Pancreas (tissue), 10 donors: ENCODE measurements around the gene PPIP5K1. TPM values are rescaled to one million over a fixed set of nuclear protein-coding genes. Genes with fewer than 3 reads are reported as not detected.

Experiments
- ATAC-seq, 4 donors: fragments of 200-7000 bp; cut with Tn5 transposase; one replicate each; pipeline versions ENCODE4 v1.8.0 to v1.9.1; 2020; ENCODE audit warnings: mild to moderate bottlenecking in 4 of 4, moderate library complexity in 4 of 4
- DNase-seq, 6 donors: peaks; one replicate each; pipeline ENCODE4 v3.0.0-alpha.2; 2020
- FAIRE-seq: peaks from 2 replicates; lab custom pipeline; 2012; peaks lifted over from hg19 to GRCh38; lab: Jason Lieb, UNC
- H3K27ac ChIP-seq, 4 donors: fragments of 200-600 bp; sonication (generic); 1 replicate in 3 of 4; 2 replicates in 1 of 4; pipeline versions ENCODE4 v1.5.0 to v1.8.0; 2020
- H3K27me3 ChIP-seq, 4 donors: fragments of 200-600 bp; one replicate each; pipeline ENCODE4 v1.8.0; 2021
- H3K36me3 ChIP-seq, 3 donors: fragments of 200-600 bp; sonication (generic) in 1 of 3; one replicate each; pipeline versions ENCODE4 v1.5.0 to v1.8.0; 2020 to 2021
- H3K4me1 ChIP-seq, 3 donors: fragments of 200-600 bp; one replicate each; pipeline ENCODE4 v1.8.0; 2021
- H3K4me3 ChIP-seq, 4 donors: fragments of 200-600 bp; sonication (generic) in 2 of 4; one replicate each; pipeline versions ENCODE4 v1.5.0 to v1.8.0; 2020 to 2021
- H3K9me3 ChIP-seq, 4 donors: fragments of 200-600 bp; one replicate each; pipeline ENCODE4 v1.8.0; 2021
- CTCF ChIP-seq, 4 donors: fragments of 200-600 bp; sonication (generic) in 3 of 4; IDR thresholded peaks; one replicate each; pipeline versions ENCODE4 v1.5.0 to v1.8.0; 2021; ENCODE audit warnings: antibody characterized with exemption in 4 of 4
- WGBS, 2 donors: extraction: QIAGEN DNeasy Blood & Tissue Kit; methylation state at CpG; one replicate each; pipeline ENCODE4 v1.1.7; 2013; 5-methylcytosine and 5-hydroxymethylcytosine counted together
- intact Hi-C, 3 donors: fragments of 100-400 bp; cut with DNase I; formaldehyde crosslinking; loops; one replicate each; pipeline versions ENCODE4 v1.11.1 to v1.14.2; 2022
- polyA plus RNA-seq, 2 donors: library from polyadenylated mRNA; stranded (reverse); fragments of 200-250 nt; gene quantifications; one replicate each; pipeline ENCODE4 v1.2.3, GENCODE V29; 2013
- total RNA-seq, 6 donors: library from RNA; stranded (reverse); fragmentation: NEBNext Ultra II Directional in 4 of 6; extraction: Animal tissue kit (Norgen Biotek cat#: 25700) in 4 of 6; gene quantifications; one replicate each; pipeline versions ENCODE4 v1.2.1 to v1.2.4, GENCODE V29; 2021 to 2023
- donor health status: healthy with polysubstance abuse.
- donor health status: DM: no; HTN: no; CAD: no; lungs with moderate emphysema.
- donor health status: DM: no; HTN: no; CAD: no.
- donor health status: control.
- donor health status: control.
- donor health status: Bipolar disorder and iron deficiency.
- donor health status: DM: yes; HTN: yes; CAD: no.
- donor health status: DM: no; HTN: no; CAD: no.
- donor health status: DM: no; HTN: no; CAD: no.
- donor health status: DM: yes; HTN: yes; CAD: no.

PPIP5K1 gene
- total and polyA plus RNA-seq, 8 donors = 11.3 to 39.9 (median 16.3) TPM

GRCh38 chr15:43498990-43499389, 91.0 kb downstream of the PPIP5K1 start:
- no peaks in the 10 kb centered on the region for H3K27me3 ChIP-seq
- H3K36me3 ChIP-seq = no peaks in the 10 kb centered on the region
- H3K4me3 ChIP-seq = no peak overlapping the region
- no peak for DNase-seq
- no peak overlapping the region for H3K27ac ChIP-seq
- no peak for ATAC-seq
- FAIRE-seq = no peak
- no peaks in the 10 kb centered on the region for H3K4me1 ChIP-seq
- intact Hi-C loops = no loop called here
- 69 to 82% methylated on average over 3 of the region's 3 CpGs for WGBS, 2 donors
- no peak for TF ChIP-seq CTCF (IDR thresholded peaks at IDR 0.05)
- H3K9me3 ChIP-seq = no peaks in the 10 kb centered on the region

GRCh38 chr15:43493703-43494472, 96.1 kb downstream of the PPIP5K1 start:
- Histone ChIP-seq H3K27ac (peak overlapping the region in 1 of 4 donors; percentile 70), H3K4me1 (peaks cover 0 to 5% (median 5%) of the 10 kb centered on the region in 3 donors), H3K27me3 (no peaks in the 10 kb centered on the region), H3K9me3 (no peaks in the 10 kb centered on the region), H3K4me3 (peak overlapping the region in 3 of 4 donors; percentile 49 to 78 (median 72)), H3K36me3 (no peaks in the 10 kb centered on the region)
- no peak for TF ChIP-seq CTCF (IDR thresholded peaks at IDR 0.05)
- no peak for DNase-seq
- FAIRE-seq = no peak
- no peak for ATAC-seq
- WGBS, 2 donors = 64 to 65% methylated on average over 7 of the region's 7 CpGs
- intact Hi-C loops = no loop called here

DNA sequence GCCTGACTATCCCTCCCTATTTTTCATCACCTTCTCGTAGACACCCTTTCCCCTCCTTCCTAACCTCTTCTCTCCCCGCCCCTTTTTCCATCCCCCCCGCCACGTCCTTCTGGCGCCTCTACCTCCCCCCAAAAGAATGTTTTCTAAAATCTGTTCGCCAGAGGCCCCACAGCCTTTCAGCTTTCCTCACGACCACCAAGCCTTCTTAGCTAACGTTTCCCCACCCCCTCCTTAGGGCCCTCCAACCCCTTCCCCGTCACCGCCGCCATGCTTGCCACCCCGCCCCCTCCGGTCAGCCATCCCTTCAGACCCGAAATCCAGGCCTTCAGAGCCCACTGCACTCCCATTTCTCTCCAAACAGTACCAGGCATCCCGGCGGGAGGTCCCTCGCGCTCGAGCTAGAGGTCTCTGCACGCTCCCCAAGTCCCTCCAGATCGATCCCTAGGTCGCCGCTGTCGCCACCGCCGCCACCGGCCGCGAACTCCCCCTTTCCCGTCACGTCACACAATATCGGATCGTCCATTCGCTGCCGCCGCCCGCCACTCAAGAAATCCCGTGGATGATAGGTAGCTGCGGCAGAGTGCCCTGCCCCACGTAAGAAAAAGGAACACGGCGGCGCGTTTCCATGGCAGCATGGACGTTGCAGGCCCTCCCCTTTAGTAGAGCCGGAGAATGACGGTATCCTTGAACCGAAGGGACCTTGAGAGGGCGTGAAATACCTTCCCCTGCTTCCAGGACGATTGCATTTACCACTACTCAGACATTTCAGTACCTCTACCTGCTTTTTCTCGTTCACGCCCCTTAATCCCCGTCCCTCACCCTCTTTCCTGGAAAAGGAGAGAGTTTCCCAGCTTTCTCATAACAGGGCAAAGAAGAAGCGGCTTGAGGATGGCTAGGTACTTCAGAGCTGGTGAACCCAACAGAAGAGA, 97.1 kb downstream of the PPIP5K1 start, which contains the start of gene TP53BP1:
TP53BP1 (minus strand) TSS at position 484 of the 929 bp plus-strand sequence; CDS start at position 371, 113 bp downstream.
- Histone ChIP-seq H3K9me3 (no peaks in the 10 kb centered on the region), H3K4me3 (peak within 1 kb of the TSS; percentile 49 to 78 (median 74)), H3K27me3 (no peaks in the 10 kb centered on the region), H3K27ac (peak within 1 kb of the TSS; percentile 43 to 70 (median 60)), H3K36me3 (no peaks in the 10 kb centered on the region), H3K4me1 (peaks cover 0 to 5% (median 5%) of the 10 kb centered on the region in 3 donors)
- WGBS, 2 donors = 0 to 1% methylated on average over 54 of the region's 54 CpGs
- peak; percentile 26 for FAIRE-seq
- ATAC-seq = peak; percentile 99 to 100 (median 100)
- intact Hi-C loops = no loop called here
- DNase-seq = peak; percentile 94 to 97 (median 95)
- TF ChIP-seq CTCF (IDR thresholded peaks at IDR 0.05) = no peak

DNA sequence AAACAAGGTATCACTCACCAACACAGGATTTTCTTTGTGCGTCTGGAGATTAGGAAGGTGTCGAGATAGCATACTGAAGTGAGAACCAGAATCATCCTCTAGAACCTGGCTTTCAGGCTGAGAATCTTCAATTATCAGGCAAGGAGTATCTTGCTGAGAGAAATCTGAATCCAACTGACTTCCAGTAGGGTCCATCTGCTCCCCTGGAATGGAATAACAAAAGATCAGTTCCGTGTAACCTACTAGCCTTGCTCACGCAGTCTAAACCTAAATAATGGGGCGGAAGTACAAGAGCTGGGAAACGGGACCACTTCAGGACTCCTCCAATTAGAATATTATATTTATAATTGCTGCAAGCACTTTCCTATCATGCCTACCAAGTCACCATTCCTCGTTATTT, 97.7 kb downstream of the PPIP5K1 start:
- 4 to 8% methylated on average over 7 of the region's 7 CpGs for WGBS, 2 donors
- no peaks in the 10 kb centered on the region for H3K27me3 ChIP-seq
- H3K27ac ChIP-seq = peak overlapping the region in 3 of 4 donors; percentile 43 to 70 (median 66)
- H3K36me3 ChIP-seq = no peaks in the 10 kb centered on the region
- no peak for TF ChIP-seq CTCF (IDR thresholded peaks at IDR 0.05)
- H3K4me3 ChIP-seq = peak overlapping the region; percentile 49 to 78 (median 74)
- peak in 1 of 4 donors; percentile 2 for ATAC-seq
- FAIRE-seq = no peak
- no peak for DNase-seq
- no peaks in the 10 kb centered on the region for H3K9me3 ChIP-seq
- H3K4me1 ChIP-seq = peaks cover 0 to 5% (median 5%) of the 10 kb centered on the region in 3 donors
- intact Hi-C loops = no loop called here
